Measurements from ENCODE around the gene AK5. TPM values are rescaled to one million over a fixed set of nuclear protein-coding genes. Genes with fewer than 3 reads are reported as not detected.

The AK5 gene
- total RNA-seq, 1 donor = 25.3 TPM

DNA sequence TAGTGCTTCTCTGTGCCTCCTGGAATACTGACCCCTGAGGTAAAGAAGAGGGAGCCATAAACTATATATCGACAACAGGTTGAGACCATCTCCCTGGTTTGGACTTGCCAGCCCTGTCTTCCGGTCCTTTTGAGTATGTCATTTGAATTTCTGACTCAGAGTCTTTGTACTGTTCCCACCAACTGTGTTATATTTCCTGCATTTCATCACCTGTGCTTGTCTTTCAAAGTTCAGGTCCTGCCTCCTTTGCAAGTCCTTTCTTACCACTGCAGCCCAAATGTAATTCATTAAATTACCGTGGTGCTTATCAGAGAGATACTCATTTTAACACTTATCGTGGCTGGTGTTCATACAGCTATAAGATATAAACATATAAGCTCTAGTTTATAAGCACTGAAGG is 10.7 kb downstream of the AK5 start:
- Histone ChIP-seq H2AFZ (ENCODE audit: low read length) (no peak overlapping the region), H3K79me2 (ENCODE audit: insufficient read depth, low read length) (no peaks in the 10 kb centered on the region), H3K27me3 (ENCODE audit: insufficient read depth, low read length) (no peaks in the 10 kb centered on the region), H4K20me1 (ENCODE audit: insufficient read depth, low read length) (no peaks in the 10 kb centered on the region), H3K9me3 (ENCODE audit: low read depth, low read length) (no peaks in the 10 kb centered on the region), H3K4me3 (ENCODE audit: insufficient read depth, low read length) (no peak overlapping the region), H3K4me1 (ENCODE audit: insufficient read depth, low read length) (no peaks in the 10 kb centered on the region), H3K4me2 (ENCODE audit: insufficient read depth, low read length) (no peak overlapping the region), H3K36me3 (ENCODE audit: insufficient read depth, low read length) (peaks cover 7% of the 10 kb centered on the region), H3K27ac (ENCODE audit: low read depth, low read length) (no peak overlapping the region)
- DNase-seq (ENCODE audit: insufficient read length, low spot score, missing footprints) = no peak
- TF ChIP-seq, protein P1, sequence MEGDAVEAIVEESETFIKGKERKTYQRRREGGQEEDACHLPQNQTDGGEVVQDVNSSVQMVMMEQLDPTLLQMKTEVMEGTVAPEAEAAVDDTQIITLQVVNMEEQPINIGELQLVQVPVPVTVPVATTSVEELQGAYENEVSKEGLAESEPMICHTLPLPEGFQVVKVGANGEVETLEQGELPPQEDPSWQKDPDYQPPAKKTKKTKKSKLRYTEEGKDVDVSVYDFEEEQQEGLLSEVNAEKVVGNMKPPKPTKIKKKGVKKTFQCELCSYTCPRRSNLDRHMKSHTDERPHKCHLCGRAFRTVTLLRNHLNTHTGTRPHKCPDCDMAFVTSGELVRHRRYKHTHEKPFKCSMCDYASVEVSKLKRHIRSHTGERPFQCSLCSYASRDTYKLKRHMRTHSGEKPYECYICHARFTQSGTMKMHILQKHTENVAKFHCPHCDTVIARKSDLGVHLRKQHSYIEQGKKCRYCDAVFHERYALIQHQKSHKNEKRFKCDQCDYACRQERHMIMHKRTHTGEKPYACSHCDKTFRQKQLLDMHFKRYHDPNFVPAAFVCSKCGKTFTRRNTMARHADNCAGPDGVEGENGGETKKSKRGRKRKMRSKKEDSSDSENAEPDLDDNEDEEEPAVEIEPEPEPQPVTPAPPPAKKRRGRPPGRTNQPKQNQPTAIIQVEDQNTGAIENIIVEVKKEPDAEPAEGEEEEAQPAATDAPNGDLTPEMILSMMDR (IDR thresholded peaks at IDR 0.05; ENCODE audit: extremely low read depth, low read depth, low read length) = no peak

DNA sequence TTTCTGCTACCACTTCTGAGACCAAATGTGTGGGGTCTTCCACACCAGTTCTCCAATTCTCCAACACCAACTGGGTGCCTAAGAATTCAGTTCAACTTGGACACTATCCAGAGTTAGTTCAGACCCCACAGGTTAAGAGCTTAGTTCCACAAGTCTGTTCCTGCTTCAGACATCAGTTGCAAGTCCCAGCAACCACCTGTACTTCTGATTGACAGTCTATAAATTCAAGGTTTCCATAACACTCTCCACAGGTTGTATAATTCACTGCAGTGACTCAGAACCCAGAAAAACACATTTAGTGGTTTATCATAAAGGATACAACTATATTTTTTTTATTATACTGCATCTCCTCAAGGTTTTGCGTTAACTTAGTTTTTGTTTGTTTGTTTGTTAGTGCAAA is 18.7 kb downstream of the AK5 start:
- DNase-seq (ENCODE audit: insufficient read length, low spot score, missing footprints) = no peak
- no peak overlapping the region for H2AFZ ChIP-seq (ENCODE audit: low read length)
- H3K27ac ChIP-seq (ENCODE audit: low read depth, low read length) = no peak overlapping the region
- H3K27me3 ChIP-seq (ENCODE audit: insufficient read depth, low read length) = no peaks in the 10 kb centered on the region
- H3K4me2 ChIP-seq (ENCODE audit: insufficient read depth, low read length) = no peak overlapping the region
- H4K20me1 ChIP-seq (ENCODE audit: insufficient read depth, low read length) = no peaks in the 10 kb centered on the region
- no peaks in the 10 kb centered on the region for H3K79me2 ChIP-seq (ENCODE audit: insufficient read depth, low read length)
- no peak overlapping the region for H3K4me3 ChIP-seq (ENCODE audit: insufficient read depth, low read length)
- no peaks in the 10 kb centered on the region for H3K9me3 ChIP-seq (ENCODE audit: low read depth, low read length)
- no peaks in the 10 kb centered on the region for H3K4me1 ChIP-seq (ENCODE audit: insufficient read depth, low read length)
- TF ChIP-seq, protein P1 (IDR thresholded peaks at IDR 0.05; ENCODE audit: extremely low read depth, low read depth, low read length) = no peak
- no peaks in the 10 kb centered on the region for H3K36me3 ChIP-seq (ENCODE audit: insufficient read depth, low read length)

DNA sequence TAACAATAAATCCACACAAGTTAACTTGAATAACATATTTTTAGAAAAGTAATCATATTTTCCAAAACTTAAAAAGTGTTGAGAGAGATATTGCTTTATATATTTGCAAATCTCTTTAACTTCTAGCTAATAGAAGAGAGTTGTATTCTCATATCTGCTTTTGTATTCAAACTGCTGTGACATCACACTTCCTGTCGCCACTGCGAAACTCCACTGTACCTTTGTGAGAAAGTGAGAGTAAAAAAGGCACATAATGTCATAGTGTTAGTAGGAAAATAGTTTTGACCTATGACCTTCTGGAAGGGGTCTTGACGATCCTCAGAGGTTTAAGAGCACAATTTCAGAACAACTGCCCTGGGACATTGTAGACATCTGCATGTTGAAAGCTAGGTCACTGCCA is 21.6 kb downstream of the AK5 start:
- Histone ChIP-seq H3K27ac (ENCODE audit: low read depth, low read length) (no peak overlapping the region), H3K27me3 (ENCODE audit: insufficient read depth, low read length) (no peaks in the 10 kb centered on the region), H3K4me3 (ENCODE audit: insufficient read depth, low read length) (no peak overlapping the region), H3K9me3 (ENCODE audit: low read depth, low read length) (no peaks in the 10 kb centered on the region), H3K79me2 (ENCODE audit: insufficient read depth, low read length) (no peaks in the 10 kb centered on the region), H3K36me3 (ENCODE audit: insufficient read depth, low read length) (no peaks in the 10 kb centered on the region), H2AFZ (ENCODE audit: low read length) (no peak overlapping the region), H4K20me1 (ENCODE audit: insufficient read depth, low read length) (no peaks in the 10 kb centered on the region), H3K4me1 (ENCODE audit: insufficient read depth, low read length) (no peaks in the 10 kb centered on the region), H3K4me2 (ENCODE audit: insufficient read depth, low read length) (no peak overlapping the region)
- DNase-seq (ENCODE audit: insufficient read length, low spot score, missing footprints) = no peak
- TF ChIP-seq, protein P1 (IDR thresholded peaks at IDR 0.05; ENCODE audit: extremely low read depth, low read depth, low read length) = no peak

DNA sequence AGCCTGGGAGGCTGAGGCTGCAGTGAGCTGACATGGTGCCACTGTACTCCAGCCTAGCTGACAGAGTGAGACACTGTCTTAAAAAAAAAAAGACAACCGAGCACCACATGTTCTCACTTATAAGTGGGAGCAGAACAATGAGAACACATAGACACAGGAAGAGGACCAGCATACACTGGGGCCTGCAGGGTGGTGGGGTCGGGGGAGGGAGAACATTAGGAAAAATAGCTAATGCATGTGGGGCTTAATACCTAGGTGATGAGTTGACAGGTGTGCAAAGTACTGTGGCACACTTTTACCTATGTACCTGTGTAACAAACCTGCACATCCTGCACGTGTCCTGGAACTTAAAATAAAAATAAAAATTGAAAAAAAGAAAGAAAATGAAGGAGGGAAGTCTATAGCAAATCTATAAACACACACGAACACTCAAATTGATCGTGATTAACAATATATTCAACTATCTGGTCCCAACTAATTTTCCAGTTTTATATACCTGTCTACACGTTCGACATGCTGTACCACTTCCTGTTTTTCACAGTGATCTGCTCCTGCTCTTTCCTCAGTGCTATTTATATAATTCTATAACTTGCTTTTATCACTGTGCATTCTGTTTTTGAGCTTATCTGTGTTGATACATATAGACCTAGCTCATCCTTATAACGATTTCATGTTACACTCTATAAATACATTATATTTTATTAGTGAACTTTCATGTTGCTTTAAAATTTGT is 27.2 kb downstream of the AK5 start:
- H4K20me1 ChIP-seq (ENCODE audit: insufficient read depth, low read length) = no peaks in the 10 kb centered on the region
- H3K27me3 ChIP-seq (ENCODE audit: insufficient read depth, low read length) = no peaks in the 10 kb centered on the region
- H3K27ac ChIP-seq (ENCODE audit: low read depth, low read length) = no peak overlapping the region
- no peaks in the 10 kb centered on the region for H3K36me3 ChIP-seq (ENCODE audit: insufficient read depth, low read length)
- H3K4me1 ChIP-seq (ENCODE audit: insufficient read depth, low read length) = no peaks in the 10 kb centered on the region
- no peak overlapping the region for H3K4me3 ChIP-seq (ENCODE audit: insufficient read depth, low read length)
- no peaks in the 10 kb centered on the region for H3K9me3 ChIP-seq (ENCODE audit: low read depth, low read length)
- DNase-seq (ENCODE audit: insufficient read length, low spot score, missing footprints) = no peak
- no peaks in the 10 kb centered on the region for H3K79me2 ChIP-seq (ENCODE audit: insufficient read depth, low read length)
- H3K4me2 ChIP-seq (ENCODE audit: insufficient read depth, low read length) = no peak overlapping the region
- H2AFZ ChIP-seq (ENCODE audit: low read length) = no peak overlapping the region
- TF ChIP-seq, protein P1 (IDR thresholded peaks at IDR 0.05; ENCODE audit: extremely low read depth, low read depth, low read length) = no peak

All from osteoblast (primary cell).